HTR-8/SVneo (cell line): ENCODE data around the gene KRTAP20-2.

Experiments used
- DNase-seq: peaks from one replicate; pipeline ENCODE4 v3.0.0; 2011; ENCODE audit warnings: low spot score, mixed read lengths; ENCODE audit not compliant: insufficient read length
- FAIRE-seq: peaks from 2 replicates; lab custom pipeline; 2011; peaks lifted over from hg19 to GRCh38; lab: Jason Lieb, UNC

KRTAP20-2 gene

DNA sequence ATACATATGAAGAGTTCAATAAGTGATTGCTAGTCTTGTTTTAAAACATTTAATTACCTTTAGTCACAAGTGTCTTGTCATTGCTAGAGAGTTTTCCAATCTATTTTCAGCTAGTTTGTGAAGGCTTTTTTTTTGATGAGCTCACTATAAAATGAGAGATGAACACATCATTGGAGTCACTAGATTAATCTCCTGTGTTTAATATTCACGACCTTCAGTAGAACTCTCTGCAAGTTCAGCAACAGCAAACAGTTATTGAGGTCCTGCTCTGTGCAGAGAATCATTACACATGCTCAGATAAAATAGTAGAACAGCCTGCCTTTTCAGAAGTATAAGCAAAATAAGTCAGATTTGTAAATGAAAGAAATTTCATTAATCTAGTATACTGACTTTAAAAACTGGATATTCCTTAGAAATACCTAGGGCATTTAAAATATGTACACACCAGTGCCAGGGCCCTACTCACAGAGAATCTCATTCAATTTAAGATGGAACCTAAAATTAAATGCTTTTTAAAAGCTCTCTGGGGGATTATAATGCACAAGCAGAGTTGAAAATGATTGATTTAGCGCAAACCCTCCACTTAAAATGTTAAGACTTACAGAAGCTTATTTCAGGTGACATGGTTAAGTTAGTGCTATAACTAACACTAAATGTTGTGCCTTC lies 38.1 kb downstream of the KRTAP20-2 start:
- no peak for DNase-seq
- no peak for FAIRE-seq

DNA sequence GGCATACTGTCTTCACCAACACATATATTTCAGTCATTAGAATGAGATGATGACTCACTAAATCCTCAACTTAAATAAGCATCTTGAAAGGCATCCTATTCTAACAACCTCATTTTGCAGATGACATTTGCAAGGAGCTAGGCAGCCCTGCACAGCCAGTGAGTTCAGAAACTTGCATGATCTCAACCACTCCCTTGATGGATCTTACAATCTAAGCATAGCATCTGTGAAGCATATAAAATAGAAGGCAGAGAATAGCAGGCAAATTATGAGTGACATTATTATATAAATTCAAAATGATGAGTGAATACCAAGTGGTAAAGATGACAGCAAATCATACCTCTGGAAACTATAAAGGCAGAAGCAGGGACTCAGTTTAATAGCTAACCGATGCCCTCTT lies 39.3 kb downstream of the KRTAP20-2 start:
- DNase-seq (no peak), FAIRE-seq (no peak)

DNA sequence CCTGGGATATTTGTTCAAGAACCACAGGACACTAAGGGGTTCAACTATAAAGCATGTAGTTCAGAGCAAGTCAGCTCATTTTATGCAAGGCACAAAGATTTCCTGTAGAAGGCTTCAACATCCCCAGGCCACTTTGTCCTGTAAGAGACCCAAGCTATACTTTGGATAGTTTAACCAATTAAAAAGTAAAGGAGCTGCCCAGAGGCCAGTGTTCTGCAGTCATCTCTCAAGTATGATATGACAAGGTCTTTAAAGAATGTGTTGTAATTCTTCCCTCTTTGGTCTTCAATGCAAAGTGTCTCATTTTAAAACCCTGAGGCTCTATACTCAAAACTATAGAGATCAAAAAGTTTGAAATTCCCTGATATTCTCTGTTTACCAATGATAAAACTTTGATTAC lies 41.7 kb downstream of the KRTAP20-2 start:
- FAIRE-seq = no peak

GRCh38 chr21:30680586-30680985 lies 45.6 kb downstream of the KRTAP20-2 start:
- FAIRE-seq = no peak
- no peak for DNase-seq

More for the DNA sequence above, 41.7 kb downstream of the KRTAP20-2 start:
- DNase-seq = peak; percentile 8

DNA sequence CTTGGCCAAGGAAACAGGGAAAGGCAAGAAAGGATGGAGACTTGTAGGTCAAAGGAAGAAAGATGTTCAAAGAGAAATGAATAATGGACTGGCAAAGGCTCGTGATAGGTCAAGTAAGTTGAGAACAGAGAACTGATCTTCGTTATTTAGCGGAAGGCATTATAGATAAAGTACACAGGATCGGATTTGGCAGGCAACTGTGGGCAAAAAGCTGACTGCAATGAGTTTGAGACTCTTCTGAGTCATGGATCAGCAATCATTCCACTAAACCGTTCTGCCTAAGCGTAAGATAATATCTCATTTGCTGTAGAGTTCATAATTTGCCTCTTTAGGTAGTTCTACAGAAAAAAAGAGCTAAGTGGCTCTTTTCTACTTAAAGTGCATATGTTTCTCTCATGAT lies 49.5 kb downstream of the KRTAP20-2 start:
- no peak for FAIRE-seq
- DNase-seq = no peak
